Activated CD4-positive, alpha-beta memory T cell treated with anti-CD3 and anti-CD28 coated beads for 36 hours (primary cell): ENCODE measurements around the gene MYO1E. TPM values are rescaled to one million over a fixed set of nuclear protein-coding genes. Genes with fewer than 3 reads are reported as not detected.
"Not testable (repeated sequence)": the region's sequence is repeated elsewhere in the genome, so short reads cannot be mapped to it uniquely, and the experiment has no call there.

Source experiments
- CTCF ChIA-PET: fragments of 350-600 bp; sonication (Branson Sonifier 250); formaldehyde crosslinking; loops from one replicate; lab custom pipeline; 2021; ENCODE audit warnings: antibody characterized with exemption, inconsistent platforms; lab: Charles Lee
- POLR2A ChIA-PET: fragments of 350-600 bp; sonication (Branson Sonifier 250); formaldehyde crosslinking; loops from one replicate; lab custom pipeline; 2021; ENCODE audit warnings: antibody characterized with exemption; lab: Charles Lee
- DNase-seq: peaks from one replicate; pipeline ENCODE4 v3.0.0-alpha.2; 2020
- H3K27ac Mint-ChIP-seq: one replicate; pipeline ENCODE4 v1.8.0; 2021; ENCODE audit warnings: mixed read lengths
- H3K27me3 Mint-ChIP-seq: one replicate; pipeline ENCODE4 v1.8.0; 2021; ENCODE audit warnings: mixed read lengths
- H3K36me3 Mint-ChIP-seq: one replicate; pipeline ENCODE4 v1.8.0; 2021; ENCODE audit warnings: mixed read lengths
- H3K4me1 Mint-ChIP-seq: one replicate; pipeline ENCODE4 v1.8.0; 2021; ENCODE audit warnings: low read depth, mixed read lengths
- H3K4me3 Mint-ChIP-seq: one replicate; pipeline ENCODE4 v1.8.0; 2021; ENCODE audit warnings: mild to moderate bottlenecking, mixed read lengths
- H3K9me3 Mint-ChIP-seq: one replicate; pipeline ENCODE4 v1.8.0; 2021; ENCODE audit warnings: mixed read lengths
- intact Hi-C: fragments of 100-400 bp; cut with micrococcal nuclease; formaldehyde crosslinking; loops from one replicate; pipeline ENCODE4 v1.15.1; 2023
- total RNA-seq, 2 experiments: library from RNA; stranded (reverse); gene quantifications; one replicate each; pipeline ENCODE4 v1.2.3, GENCODE V29; 2021

The MYO1E gene
- total RNA-seq, 2 experiments from 2014 or later, result 5.1 to 5.8 TPM

DNA sequence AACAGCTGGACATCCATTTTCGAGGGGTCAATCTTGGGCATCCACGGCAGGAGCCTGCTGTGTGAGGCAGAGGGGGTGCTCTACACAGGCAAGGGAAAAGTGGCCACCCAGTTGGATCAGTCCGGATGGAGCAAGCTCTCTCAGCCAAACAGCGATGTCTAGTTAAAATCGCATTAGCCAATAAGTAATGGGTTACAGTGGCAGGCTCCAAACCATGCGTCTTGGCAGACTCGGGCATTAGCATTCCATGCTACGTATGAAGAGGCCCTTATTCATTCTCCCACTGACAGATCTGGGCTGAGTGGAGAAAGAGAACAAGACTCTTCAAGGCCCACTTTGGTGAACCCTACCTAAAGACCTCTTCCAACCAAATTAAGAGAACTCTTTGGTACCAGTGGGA lies 218.4 kb downstream of the MYO1E start:
- Mint-ChIP-seq H3K4me1 (no peaks in the 10 kb centered on the region), H3K36me3 (no peaks in the 10 kb centered on the region), H3K4me3 (no peak overlapping the region), H3K9me3 (no peaks in the 10 kb centered on the region), H3K27me3 (no peaks in the 10 kb centered on the region), H3K27ac (no peak overlapping the region)
- DNase-seq, result no peak
- POLR2A ChIA-PET, result no interaction called here
- CTCF ChIA-PET, result interaction anchor here (1.2 kb wide), 1 partner anchor 20 kb away, joined by 3 read pairs; no protein-coding TSS in a partner anchor
- intact Hi-C loops, result no loop called here

DNA sequence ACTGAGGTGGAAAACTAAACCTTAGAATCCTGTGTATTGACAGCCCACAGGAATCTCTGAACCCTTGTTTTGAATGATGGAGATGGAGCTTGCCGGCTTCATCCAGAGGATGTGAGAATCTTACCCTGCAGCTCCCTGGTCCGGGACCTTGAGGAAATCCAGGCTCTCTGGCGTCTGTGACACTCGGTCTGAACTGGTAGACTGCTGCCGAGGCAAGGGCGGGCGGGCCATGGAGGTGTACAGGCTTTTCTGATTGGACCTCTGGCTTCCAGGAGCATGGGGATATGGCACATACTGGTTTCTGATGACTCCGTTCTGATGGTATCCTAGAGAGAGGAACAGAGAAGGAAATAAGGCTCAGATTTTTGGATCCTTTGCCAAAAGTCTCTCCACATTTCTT lies 219.2 kb downstream of the MYO1E start:
- no peaks in the 10 kb centered on the region for H3K27me3 Mint-ChIP-seq
- no peak for DNase-seq
- no peak overlapping the region for H3K27ac Mint-ChIP-seq
- H3K4me3 Mint-ChIP-seq, result no peak overlapping the region
- ChIA-PET CTCF (interaction anchor here (1.2 kb wide), 1 partner anchor 21 kb away, joined by 3 read pairs; no protein-coding TSS in a partner anchor), POLR2A (no interaction called here)
- intact Hi-C loops, result no loop called here
- no peaks in the 10 kb centered on the region for H3K9me3 Mint-ChIP-seq
- H3K4me1 Mint-ChIP-seq, result no peaks in the 10 kb centered on the region
- no peaks in the 10 kb centered on the region for H3K36me3 Mint-ChIP-seq

DNA sequence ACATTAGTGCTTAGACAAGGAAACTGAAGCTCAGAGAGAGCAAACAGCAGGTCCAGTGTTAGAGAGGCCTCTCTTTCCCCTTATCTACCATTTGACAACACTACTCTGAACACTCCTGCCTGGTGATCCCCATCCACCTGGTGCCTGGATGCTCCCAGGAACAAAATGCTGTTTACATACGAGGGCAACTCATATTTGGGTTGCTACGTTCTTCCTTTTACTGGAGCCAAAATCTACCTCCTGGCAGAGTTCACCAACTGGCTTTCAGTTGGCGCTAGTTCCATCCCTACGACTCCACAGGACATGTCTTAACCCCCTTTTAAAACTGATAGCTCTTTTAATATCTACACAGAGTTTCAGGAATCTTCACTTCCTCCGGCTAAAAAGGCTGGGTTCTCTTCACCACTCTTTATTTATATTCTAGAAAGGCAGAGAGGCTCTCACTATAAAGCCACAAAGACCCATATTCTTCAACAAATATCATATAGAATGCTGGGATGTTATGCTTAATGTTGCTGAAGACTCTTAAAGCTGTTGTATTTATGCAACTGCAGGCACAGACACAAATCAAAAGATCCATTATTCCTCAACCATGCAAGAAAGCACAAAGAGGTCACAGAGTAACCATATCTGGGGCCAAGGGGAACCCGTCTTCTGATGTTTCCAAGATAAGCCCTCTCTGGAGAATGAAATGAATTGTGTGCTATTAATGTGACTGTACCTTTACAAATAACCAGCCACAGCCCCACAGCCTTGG lies 219.8 kb downstream of the MYO1E start:
- Mint-ChIP-seq H3K4me3 (no peak overlapping the region), H3K36me3 (no peaks in the 10 kb centered on the region), H3K9me3 (no peaks in the 10 kb centered on the region), H3K27ac (no peak overlapping the region), H3K4me1 (no peaks in the 10 kb centered on the region), H3K27me3 (no peaks in the 10 kb centered on the region)
- ChIA-PET POLR2A (no interaction called here), CTCF (interaction anchor here (0.6 to 1.2 kb wide), 2 partner anchors 22 to 488 kb away, joined by 3 read pairs; no protein-coding TSS in a partner anchor)
- no peak for DNase-seq
- intact Hi-C loops, result no loop called here

DNA sequence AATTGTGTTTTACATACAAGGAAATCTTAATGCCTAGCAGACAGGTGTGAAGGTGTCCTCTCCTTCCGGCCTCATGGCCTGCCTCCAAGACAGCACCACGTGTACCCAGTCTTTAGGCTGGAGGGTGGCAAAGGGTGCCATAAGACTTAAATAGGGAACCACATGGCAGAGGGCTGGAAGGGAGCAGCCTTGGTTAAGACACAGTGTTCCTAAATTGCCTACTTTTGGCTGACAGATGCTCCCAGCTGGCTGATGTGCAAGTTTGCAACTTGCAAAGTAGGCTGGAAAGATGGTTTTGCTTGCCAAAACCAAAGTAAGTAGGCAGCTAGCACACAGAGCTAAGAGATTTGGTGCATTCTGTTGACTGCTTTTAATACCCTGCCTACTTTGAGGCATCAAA lies 222.5 kb downstream of the MYO1E start:
- Mint-ChIP-seq H3K9me3 (no peaks in the 10 kb centered on the region), H3K27ac (no peak overlapping the region), H3K27me3 (no peaks in the 10 kb centered on the region), H3K4me1 (no peaks in the 10 kb centered on the region), H3K4me3 (no peak overlapping the region), H3K36me3 (no peaks in the 10 kb centered on the region)
- DNase-seq, result no peak
- intact Hi-C loops, result no loop called here
- POLR2A ChIA-PET, result no interaction called here
- CTCF ChIA-PET, result no interaction called here

DNA sequence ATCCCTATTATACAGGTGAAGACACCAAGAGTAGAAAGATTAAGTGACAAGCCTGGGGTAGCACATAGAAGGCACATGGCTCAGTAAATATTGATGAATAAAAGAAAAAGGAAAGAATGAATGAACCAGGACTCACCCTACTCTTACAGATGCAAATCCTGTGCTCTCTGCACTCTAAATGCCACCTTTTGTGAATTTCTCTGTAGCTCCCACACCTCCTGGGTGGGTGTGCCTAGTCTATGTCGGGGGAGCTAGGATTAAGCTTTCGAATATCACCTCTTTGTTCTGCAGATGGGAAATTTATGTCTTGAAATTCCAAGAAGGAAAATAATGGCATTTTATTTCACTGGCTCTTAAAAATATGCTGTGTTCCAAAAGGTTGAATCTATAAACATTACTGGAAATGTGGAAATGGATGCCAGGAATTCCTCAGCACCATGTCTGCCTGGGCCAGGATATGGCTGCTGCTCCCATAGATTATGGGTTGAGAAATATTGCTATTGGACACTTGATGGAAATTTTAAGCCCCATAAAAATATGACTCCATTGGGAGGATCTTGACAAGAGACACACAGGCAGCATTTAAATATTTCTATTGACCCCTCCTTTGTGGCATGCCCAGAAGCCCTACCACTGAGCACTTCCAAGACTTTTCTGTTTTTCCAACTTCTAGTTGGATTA lies 224.4 kb downstream of the MYO1E start:
- no peaks in the 10 kb centered on the region for H3K27me3 Mint-ChIP-seq
- H3K27ac Mint-ChIP-seq, result no peak overlapping the region
- DNase-seq, result no peak
- no peak overlapping the region for H3K4me3 Mint-ChIP-seq
- no peaks in the 10 kb centered on the region for H3K36me3 Mint-ChIP-seq
- intact Hi-C loops, result no loop called here
- CTCF ChIA-PET, result no interaction called here
- H3K4me1 Mint-ChIP-seq, result no peaks in the 10 kb centered on the region
- no peaks in the 10 kb centered on the region for H3K9me3 Mint-ChIP-seq
- POLR2A ChIA-PET, result no interaction called here

DNA sequence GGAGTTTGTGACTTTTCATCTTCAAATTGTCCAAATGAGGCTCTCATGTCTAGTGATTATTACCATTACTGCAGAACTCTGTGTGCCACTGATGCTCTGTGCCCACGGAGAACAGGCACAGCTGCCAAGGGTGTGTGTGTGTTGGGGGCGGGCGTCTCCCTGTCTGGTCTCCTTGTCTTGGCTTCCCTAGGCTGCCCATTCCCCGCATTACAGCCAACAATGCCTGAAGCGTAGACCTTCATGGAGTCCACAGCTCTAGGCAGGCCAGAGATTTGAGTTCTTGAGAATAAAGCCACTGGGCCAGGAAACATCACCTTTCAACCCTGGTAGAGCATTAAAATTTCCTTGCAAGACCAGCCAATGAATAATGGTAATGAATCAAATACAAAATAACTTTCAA lies 225.0 kb downstream of the MYO1E start:
- Mint-ChIP-seq H3K9me3 (no peaks in the 10 kb centered on the region), H3K4me3 (no peak overlapping the region), H3K4me1 (no peaks in the 10 kb centered on the region), H3K36me3 (no peaks in the 10 kb centered on the region), H3K27ac (no peak overlapping the region), H3K27me3 (no peaks in the 10 kb centered on the region)
- intact Hi-C loops, result no loop called here
- ChIA-PET POLR2A (no interaction called here), CTCF (no interaction called here)
- no peak for DNase-seq

DNA sequence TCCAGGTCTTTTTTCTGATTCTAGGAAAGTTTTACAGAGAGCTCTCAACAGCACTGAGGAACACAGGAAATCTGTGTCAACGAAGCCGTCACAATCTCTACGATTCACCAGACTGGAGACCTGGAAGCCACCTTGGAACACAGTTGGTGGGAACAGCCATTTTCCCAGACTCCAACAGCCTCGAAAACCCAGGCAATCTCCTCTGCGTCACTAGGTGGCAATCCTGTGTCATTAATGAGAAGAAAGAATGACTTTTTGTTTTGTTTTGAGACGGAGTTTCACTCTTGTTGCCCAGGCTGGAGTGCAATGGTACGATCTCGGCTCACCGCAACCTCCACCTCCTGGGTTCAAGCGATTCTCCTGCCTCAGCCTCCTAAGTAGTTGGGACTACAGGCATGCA lies 228.1 kb downstream of the MYO1E start:
- H3K27ac Mint-ChIP-seq, H3K4me1 Mint-ChIP-seq, H3K9me3 Mint-ChIP-seq, DNase-seq, CTCF ChIA-PET, POLR2A ChIA-PET, H3K36me3 Mint-ChIP-seq, H3K27me3 Mint-ChIP-seq, H3K4me3 Mint-ChIP-seq, intact Hi-C loops: not testable (repeated sequence)

DNA sequence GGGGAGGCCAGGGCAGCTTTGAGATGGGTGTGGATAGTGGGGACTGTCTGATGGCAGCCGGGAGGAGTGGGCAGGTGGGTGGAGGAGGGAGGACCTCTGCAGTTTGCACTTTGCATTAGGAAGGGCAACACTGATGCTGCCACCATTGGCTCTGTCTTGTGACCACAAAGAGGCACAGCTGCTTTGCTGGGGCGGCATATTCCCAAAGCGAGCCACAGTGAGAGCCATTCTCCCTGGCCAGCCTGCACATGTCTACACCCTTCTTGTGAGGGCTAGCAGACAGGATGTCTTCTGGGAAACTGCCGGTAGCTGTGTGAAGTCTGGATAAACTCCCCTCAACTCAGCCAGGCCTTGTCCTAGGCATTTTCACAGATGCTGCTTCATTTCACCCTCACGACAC lies 229.4 kb downstream of the MYO1E start:
- no peaks in the 10 kb centered on the region for H3K36me3 Mint-ChIP-seq
- peaks cover 11% of the 10 kb centered on the region for H3K4me1 Mint-ChIP-seq
- intact Hi-C loops, result no loop called here
- no peak overlapping the region for H3K27ac Mint-ChIP-seq
- no peak overlapping the region for H3K4me3 Mint-ChIP-seq
- no peaks in the 10 kb centered on the region for H3K9me3 Mint-ChIP-seq
- ChIA-PET POLR2A (no interaction called here), CTCF (interaction anchor here (0.9 to 1.0 kb wide), 2 partner anchors 350 to 386 kb away, joined by 4 read pairs; no protein-coding TSS in a partner anchor)
- no peaks in the 10 kb centered on the region for H3K27me3 Mint-ChIP-seq
- no peak for DNase-seq

DNA sequence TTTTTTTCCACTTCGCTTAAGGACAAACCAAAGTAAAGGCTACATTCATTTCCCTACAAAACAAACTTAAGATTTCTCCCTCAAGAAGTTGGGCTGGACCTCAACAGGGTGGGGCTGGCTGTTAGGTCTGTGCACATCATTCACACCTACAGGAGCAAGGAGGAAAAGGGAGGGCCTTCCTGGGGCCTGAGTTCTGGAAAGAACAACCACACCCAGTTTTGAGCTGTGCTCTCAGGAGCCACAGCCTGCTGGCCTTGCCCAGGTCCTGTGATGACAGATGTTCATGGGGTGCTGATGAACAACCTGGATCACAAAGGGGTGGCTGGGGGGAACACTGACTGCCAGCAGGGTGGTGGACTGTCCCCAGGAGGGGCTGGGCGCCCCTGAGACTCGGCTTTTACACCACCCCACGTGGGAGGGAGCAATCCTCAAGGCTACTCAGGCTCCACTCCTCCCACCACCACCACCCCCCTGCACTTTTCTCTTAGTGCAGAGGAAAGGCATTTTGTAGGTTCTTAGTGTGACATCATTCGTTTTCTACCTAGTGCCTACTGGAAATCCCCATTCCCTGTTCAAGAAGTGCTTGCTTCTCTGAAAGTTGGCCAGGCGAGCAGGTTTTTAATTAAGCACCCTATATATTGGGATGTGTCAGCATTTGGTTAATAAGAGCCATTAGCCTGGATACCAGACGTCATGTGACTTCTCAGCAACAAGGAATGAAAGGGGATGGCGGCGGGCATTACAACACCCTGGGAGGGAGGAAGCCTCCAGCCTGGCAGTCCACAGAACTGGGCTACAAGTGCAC lies 232.0 kb downstream of the MYO1E start:
- Mint-ChIP-seq H3K4me1 (peaks cover 24% of the 10 kb centered on the region), H3K36me3 (no peaks in the 10 kb centered on the region), H3K9me3 (no peaks in the 10 kb centered on the region), H3K4me3 (no peak overlapping the region), H3K27ac (no peak overlapping the region), H3K27me3 (no peaks in the 10 kb centered on the region)
- intact Hi-C loops, result no loop called here
- ChIA-PET CTCF (no interaction called here), POLR2A (no interaction called here)
- no peak for DNase-seq

DNA sequence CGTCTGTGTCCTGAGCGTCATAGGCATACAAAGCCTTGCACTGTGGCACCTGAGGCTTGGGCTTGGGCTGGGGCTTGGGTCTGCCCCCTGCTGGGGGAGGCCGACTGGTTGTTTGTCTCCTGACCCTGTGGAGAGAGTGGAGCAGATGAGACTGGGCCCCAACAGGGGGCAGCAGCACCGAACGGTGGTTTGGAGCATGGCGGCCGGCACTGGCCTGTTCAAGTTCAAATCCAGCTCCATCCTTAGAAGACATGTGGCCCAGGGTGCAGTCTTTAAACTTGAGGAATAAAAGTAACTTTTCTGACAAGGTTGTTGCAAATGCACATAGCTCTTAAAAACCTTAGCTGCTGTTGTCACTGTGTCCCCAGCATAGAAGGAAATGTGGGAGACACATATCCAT lies 234.4 kb downstream of the MYO1E start:
- CTCF ChIA-PET, result interaction anchor here (0.6 to 2.0 kb wide), 8 partner anchors 13 to 355 kb away, joined by 3 to 11 read pairs (median 3); no protein-coding TSS in a partner anchor
- peaks cover 2% of the 10 kb centered on the region for H3K36me3 Mint-ChIP-seq
- peaks cover 24% of the 10 kb centered on the region for H3K4me1 Mint-ChIP-seq
- no peak overlapping the region for H3K4me3 Mint-ChIP-seq
- no peaks in the 10 kb centered on the region for H3K27me3 Mint-ChIP-seq
- H3K9me3 Mint-ChIP-seq, result no peaks in the 10 kb centered on the region
- DNase-seq, result peak; percentile 72
- intact Hi-C loops, result loop anchor here (2.0 kb wide), 1 partner anchor 151 kb away; the partner anchor contains the start of gene RNF111
- POLR2A ChIA-PET, result no interaction called here
- H3K27ac Mint-ChIP-seq, result no peak overlapping the region

DNA sequence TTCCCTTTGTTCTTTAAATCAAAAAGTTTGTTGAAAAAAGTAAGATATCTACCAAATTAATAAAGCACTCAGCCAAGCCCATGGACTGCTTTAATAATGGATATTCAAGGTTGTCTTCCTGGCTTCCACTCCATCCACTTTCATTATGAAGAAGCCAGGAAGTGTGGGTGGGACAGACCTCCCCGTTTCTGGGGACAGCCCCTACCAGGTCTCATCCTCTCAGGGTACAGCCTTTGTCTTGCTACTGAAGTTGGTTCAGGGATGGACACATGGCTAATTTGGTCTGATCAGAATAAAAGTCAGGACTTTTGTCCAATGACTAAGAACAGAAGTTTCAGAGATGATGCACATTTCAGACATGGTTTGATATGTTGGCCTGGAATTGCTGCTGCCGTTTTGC lies 235.1 kb downstream of the MYO1E start:
- H3K9me3 Mint-ChIP-seq, result no peaks in the 10 kb centered on the region
- peak; percentile 30 for DNase-seq
- peak overlapping the region; percentile 9 for H3K27ac Mint-ChIP-seq
- ChIA-PET POLR2A (no interaction called here), CTCF (interaction anchor here (0.7 to 2.0 kb wide), 4 partner anchors 12 to 181 kb away, joined by 3 to 11 read pairs (median 6); no protein-coding TSS in a partner anchor)
- peaks cover 2% of the 10 kb centered on the region for H3K36me3 Mint-ChIP-seq
- intact Hi-C loops, result no loop called here
- no peak overlapping the region for H3K4me3 Mint-ChIP-seq
- no peaks in the 10 kb centered on the region for H3K27me3 Mint-ChIP-seq
- H3K4me1 Mint-ChIP-seq, result peaks cover 24% of the 10 kb centered on the region

DNA sequence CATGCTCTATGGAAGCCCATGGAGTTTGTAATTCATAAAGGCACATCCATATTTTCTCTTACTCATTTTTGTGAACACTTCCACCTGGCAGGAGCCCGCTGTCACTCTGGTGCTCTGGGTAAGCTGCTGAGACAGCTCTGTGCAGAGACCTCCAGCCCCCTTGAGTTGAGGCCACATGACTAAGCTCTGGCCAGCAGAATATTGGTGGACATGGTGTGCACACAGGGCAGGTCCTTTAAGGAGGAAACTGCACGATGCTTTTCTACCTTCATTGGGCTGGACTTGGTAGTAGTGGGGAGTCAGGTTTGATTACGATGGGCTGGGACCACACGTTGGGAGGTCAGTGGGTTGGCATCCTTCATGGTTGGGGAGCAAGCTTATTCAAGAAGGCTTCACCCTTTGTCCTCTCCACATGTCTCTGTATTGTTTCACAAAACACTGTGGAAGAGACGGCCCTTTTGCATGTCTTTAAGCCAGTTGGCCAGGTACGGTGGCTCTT lies 238.7 kb downstream of the MYO1E start:
- Mint-ChIP-seq H3K27me3 (no peaks in the 10 kb centered on the region), H3K4me3 (no peak overlapping the region), H3K36me3 (peaks cover 27% of the 10 kb centered on the region), H3K9me3 (peaks cover 13% of the 10 kb centered on the region), H3K4me1 (peaks cover 18% of the 10 kb centered on the region), H3K27ac (no peak overlapping the region)
- no peak for DNase-seq
- intact Hi-C loops, result no loop called here
- POLR2A ChIA-PET, result no interaction called here
- CTCF ChIA-PET, result no interaction called here
